ENCODE measurements around the gene MPP1.

Gene MPP1

DNA sequence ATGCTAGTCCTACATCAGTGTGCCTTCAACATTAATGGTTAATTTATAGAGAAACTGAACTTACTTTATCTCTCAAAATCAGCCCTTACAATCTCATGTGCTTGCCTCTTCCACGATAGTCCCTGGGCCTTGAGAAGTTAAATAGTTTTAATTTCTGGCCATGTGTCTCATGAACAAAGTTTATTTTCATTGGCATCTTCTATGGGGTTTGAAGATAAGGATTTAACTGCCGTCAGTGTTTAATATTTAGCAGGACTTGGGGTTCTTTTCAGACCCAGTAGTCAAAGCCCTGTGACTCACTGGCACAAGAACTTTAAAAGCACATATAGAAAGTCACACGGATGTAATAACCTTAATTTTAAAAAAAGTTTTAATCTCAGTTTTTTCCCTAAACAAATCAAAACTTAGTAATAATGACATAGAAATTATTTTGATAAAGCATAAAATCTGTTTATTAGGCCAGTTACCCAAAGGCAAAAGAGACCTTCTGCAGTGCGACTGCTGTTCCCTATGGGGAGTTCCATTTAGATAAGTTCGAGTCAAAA, 10.1 kb upstream of the MPP1 start:
- no peak overlapping the region for H3K27ac ChIP-seq (replicated peaks)
- DNase-seq (ENCODE audit: low read depth in 1 of 2, low spot score in 1 of 2) = no peak
- TF ChIP-seq REST (IDR thresholded peaks at IDR 0.05; ENCODE audit: insufficient replicate concordance, low read depth) (no peak), SPI1 (IDR thresholded peaks at IDR 0.05; ENCODE audit: borderline replicate concordance, low read depth) (no peak)
- no peaks in the 10 kb centered on the region for H3K27me3 ChIP-seq (ENCODE audit: insufficient read depth, poor library complexity, severe bottlenecking)
- no peak overlapping the region for H3K4me3 ChIP-seq (replicated peaks; ENCODE audit: insufficient read depth, low read length)

DNA sequence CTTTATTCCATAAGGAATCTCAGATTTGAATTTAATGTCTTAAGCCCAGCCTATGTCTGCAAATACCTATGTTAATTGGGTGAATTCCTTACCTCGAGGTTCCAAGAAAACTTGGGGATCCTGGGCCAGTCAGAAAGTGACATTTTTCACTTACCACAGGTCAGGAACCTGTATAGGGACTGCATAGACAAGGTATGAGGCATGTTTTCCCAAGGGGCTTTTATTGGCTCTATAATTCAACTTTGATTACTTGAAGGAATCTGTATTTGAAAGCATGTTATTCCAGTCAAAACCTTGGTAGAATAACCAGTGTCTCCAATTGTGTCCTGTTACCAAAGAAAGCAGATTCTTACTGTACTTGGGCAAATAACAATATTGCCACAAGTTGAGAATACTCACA, 8.5 kb upstream of the MPP1 start:
- Histone ChIP-seq H3K27me3 (ENCODE audit: insufficient read depth, poor library complexity, severe bottlenecking) (no peaks in the 10 kb centered on the region), H3K4me3 (replicated peaks; ENCODE audit: insufficient read depth, low read length) (no peak overlapping the region), H3K27ac (replicated peaks) (no peak overlapping the region)
- TF ChIP-seq POLR2AphosphoS5 (IDR thresholded peaks at IDR 0.05; ENCODE audit: low read depth) = no peak
- no peak for TF ChIP-seq GABPA (IDR thresholded peaks at IDR 0.05; ENCODE audit: low read depth)
- no peak for TF ChIP-seq SPI1 (IDR thresholded peaks at IDR 0.05; ENCODE audit: borderline replicate concordance, low read depth)
- no peak for TF ChIP-seq REST (IDR thresholded peaks at IDR 0.05; ENCODE audit: insufficient replicate concordance, low read depth)
- TF ChIP-seq CTCF (IDR thresholded peaks at IDR 0.05; ENCODE audit: insufficient read depth, low read length) = no peak
- no peak for DNase-seq (ENCODE audit: low read depth in 1 of 2, low spot score in 1 of 2)

GRCh38 chrX:154812341-154813101, 7.2 kb upstream of the MPP1 start:
- DNase-seq (ENCODE audit: low read depth in 1 of 2, low spot score in 1 of 2) = no peak
- no peak for TF ChIP-seq POLR2AphosphoS5 (IDR thresholded peaks at IDR 0.05; ENCODE audit: low read depth)
- TF ChIP-seq REST (IDR thresholded peaks at IDR 0.05; ENCODE audit: insufficient replicate concordance, low read depth) = no peak
- no peak for TF ChIP-seq SPI1 (IDR thresholded peaks at IDR 0.05; ENCODE audit: borderline replicate concordance, low read depth)
- TF ChIP-seq GABPA (IDR thresholded peaks at IDR 0.05; ENCODE audit: low read depth) = no peak
- TF ChIP-seq CTCF (IDR thresholded peaks at IDR 0.05; ENCODE audit: insufficient read depth, low read length) = no peak

More at GRCh38 chrX:154812341-154813101, 7.2 kb upstream of the MPP1 start:
- Histone ChIP-seq H3K27ac (replicated peaks) (no peak overlapping the region), H3K4me3 (replicated peaks; ENCODE audit: insufficient read depth, low read length) (no peak overlapping the region), H3K27me3 (ENCODE audit: insufficient read depth, poor library complexity, severe bottlenecking) (no peaks in the 10 kb centered on the region)

All from HL-60 (cell line).